DND-41 (cell line): ENCODE results near the gene CHAC1.
"Not testable (repeated sequence)": the region's sequence is repeated elsewhere in the genome, so short reads cannot be mapped to it uniquely, and the experiment has no call there.

ENCODE experiments used
- ATAC-seq: fragments of 200-7000 bp; cut with Tn5 transposase; 3 replicates; pipeline ENCODE4 v1.9.1; 2021; ENCODE audit warnings: low read depth; ENCODE audit not compliant: insufficient read depth
- DNase-seq: peaks from one replicate; pipeline ENCODE4 v3.0.0-alpha.2; 2020
- H2AFZ ChIP-seq: 2 replicates; pipeline ENCODE4 v1.6.0; 2012; ENCODE audit warnings: low read depth, low read length
- H3K27ac ChIP-seq: 2 replicates; pipeline ENCODE4 v1.5.1; 2012; ENCODE audit warnings: low read length, inconsistent platforms
- H3K27me3 ChIP-seq: fragments of 200-600 bp; sonication (generic); 2 replicates; pipeline ENCODE4 v1.6.0; 2012; ENCODE audit warnings: low read length, mild to moderate bottlenecking, inconsistent platforms; ENCODE audit not compliant: insufficient read depth, poor library complexity
- H3K36me3 ChIP-seq: 2 replicates; pipeline ENCODE4 v1.5.1; 2012; ENCODE audit warnings: low read length, inconsistent platforms; ENCODE audit not compliant: insufficient read depth
- H3K4me1 ChIP-seq: 2 replicates; pipeline ENCODE4 v1.5.1; 2012; ENCODE audit warnings: mild to moderate bottlenecking, low read length; ENCODE audit not compliant: insufficient read depth
- H3K4me2 ChIP-seq: 2 replicates; pipeline ENCODE4 v1.6.0; 2012; ENCODE audit warnings: mild to moderate bottlenecking, moderate library complexity, low read length, inconsistent platforms; ENCODE audit not compliant: insufficient read depth
- H3K4me3 ChIP-seq, 2 experiments: fragments of 200-600 bp in 1 of 2; shearing (Covaris generic) in 1 of 2; 2 replicates each; pipeline ENCODE4 v1.5.1; 2012 to 2016; ENCODE audit warnings: inconsistent platforms in 2 of 2, low read length in 2 of 2, mild to moderate bottlenecking in 2 of 2, low read depth in 1 of 2, moderate library complexity in 1 of 2
- H3K79me2 ChIP-seq: 2 replicates; pipeline ENCODE4 v1.6.0; 2012; ENCODE audit warnings: low read length, inconsistent platforms; ENCODE audit not compliant: insufficient read depth
- H3K9ac ChIP-seq: 2 replicates; pipeline ENCODE4 v1.6.0; 2012; ENCODE audit warnings: low read depth, mild to moderate bottlenecking, inconsistent platforms, low read length, moderate library complexity
- H3K9me3 ChIP-seq: 2 replicates; pipeline ENCODE4 v1.5.1; 2012; ENCODE audit warnings: low read length, moderate library complexity, mild to moderate bottlenecking, inconsistent platforms; ENCODE audit not compliant: insufficient read depth, severe bottlenecking
- H4K20me1 ChIP-seq: 2 replicates; pipeline ENCODE4 v1.6.0; 2012; ENCODE audit warnings: low read length; ENCODE audit not compliant: insufficient read depth
- CTCF ChIP-seq: IDR thresholded peaks from 2 replicates; pipeline ENCODE4 v1.5.1; 2012; ENCODE audit warnings: borderline replicate concordance, low read length, moderate library complexity, mild to moderate bottlenecking; ENCODE audit not compliant: poor library complexity, severe bottlenecking; ENCODE audit errors: extremely low read depth
- EZH2 ChIP-seq: IDR thresholded peaks from 3 replicates; pipeline ENCODE4 v1.6.1; 2012; ENCODE audit warnings: borderline replicate concordance, low read depth, mild to moderate bottlenecking, moderate library complexity, low read length, inconsistent platforms; ENCODE audit not compliant: severe bottlenecking

Gene CHAC1

GRCh38 chr15:40949756-40950207 lies 3.5 kb upstream of the CHAC1 start:
- Histone ChIP-seq H3K79me2 (no peaks in the 10 kb centered on the region), H3K36me3 (no peaks in the 10 kb centered on the region), H2AFZ (no peak overlapping the region), H3K27me3 (no peaks in the 10 kb centered on the region), H4K20me1 (no peaks in the 10 kb centered on the region), H3K9ac (no peak overlapping the region), H3K4me3 (no peak overlapping the region), H3K4me2 (no peak overlapping the region), H3K27ac (no peak overlapping the region), H3K9me3 (no peaks in the 10 kb centered on the region), H3K4me1 (peaks cover 24% of the 10 kb centered on the region)
- TF ChIP-seq CTCF, result no peak
- no peak for TF ChIP-seq EZH2
- no peak for DNase-seq
- ATAC-seq, result no peak

GRCh38 chr15:40951764-40952163 lies 1.5 kb upstream of the CHAC1 start:
- H2AFZ ChIP-seq, result no peak overlapping the region
- H3K4me3 ChIP-seq, result no peak overlapping the region
- ATAC-seq (no peak), DNase-seq (no peak)
- no peak overlapping the region; the same call in 1 of the 2 replicates for H3K4me2 ChIP-seq
- no peaks in the 10 kb centered on the region for H3K36me3 ChIP-seq
- no peaks in the 10 kb centered on the region for H4K20me1 ChIP-seq
- TF ChIP-seq CTCF (no peak), EZH2 (no peak)
- peaks cover 24% of the 10 kb centered on the region for H3K4me1 ChIP-seq
- H3K79me2 ChIP-seq, result no peaks in the 10 kb centered on the region
- peak overlapping the region; percentile 81; the same call in 1 of the 2 replicates for H3K9ac ChIP-seq
- no peaks in the 10 kb centered on the region for H3K9me3 ChIP-seq
- H3K27me3 ChIP-seq, result no peaks in the 10 kb centered on the region
- H3K27ac ChIP-seq, result no peak overlapping the region

- no peaks in the 10 kb centered on the region for H3K79me2 ChIP-seq
- peak overlapping the region; percentile 85 for H3K4me2 ChIP-seq
- no peaks in the 10 kb centered on the region for H3K9me3 ChIP-seq
- H3K9ac ChIP-seq, result peak overlapping the region; percentile 81
- peak overlapping the region; percentile 84 for H2AFZ ChIP-seq
- peak overlapping the region; percentile 96 for H3K27ac ChIP-seq
- TF ChIP-seq CTCF (no peak), EZH2 (no peak)
- no peaks in the 10 kb centered on the region for H3K36me3 ChIP-seq
- H4K20me1 ChIP-seq, result no peaks in the 10 kb centered on the region
- peak overlapping the region; percentile 27 to 84; a peak in 3 of 4 replicates for H3K4me3 ChIP-seq
- H3K27me3 ChIP-seq, result no peaks in the 10 kb centered on the region
- peaks cover 24% of the 10 kb centered on the region for H3K4me1 ChIP-seq
- DNase-seq (no peak), ATAC-seq (no peak)
Observed at GRCh38 chr15:40952301-40952900, 870 bp upstream of the CHAC1 start.

GRCh38 chr15:40953713-40954074 lies 423 bp downstream of the CHAC1 start:
- peak overlapping the region; percentile 21 to 84; a peak in 3 of 4 replicates for H3K4me3 ChIP-seq
- peak overlapping the region; percentile 18; the same call in 1 of the 2 replicates for H3K27ac ChIP-seq
- DNase-seq (no peak), ATAC-seq (no peak)
- no peaks in the 10 kb centered on the region for H3K36me3 ChIP-seq
- no peaks in the 10 kb centered on the region for H4K20me1 ChIP-seq
- peaks cover 24% of the 10 kb centered on the region for H3K4me1 ChIP-seq
- no peaks in the 10 kb centered on the region for H3K79me2 ChIP-seq
- H3K9ac ChIP-seq, result peak overlapping the region; percentile 81
- H3K9me3 ChIP-seq, result no peaks in the 10 kb centered on the region
- peak overlapping the region; percentile 85 for H3K4me2 ChIP-seq
- peak overlapping the region; percentile 84 for H2AFZ ChIP-seq
- no peaks in the 10 kb centered on the region for H3K27me3 ChIP-seq
- TF ChIP-seq CTCF, result no peak
- no peak for TF ChIP-seq EZH2

- Histone ChIP-seq H3K4me2 (peak overlapping the region; percentile 85), H3K4me1 (peaks cover 24% of the 10 kb centered on the region), H3K9ac (peak overlapping the region; percentile 81; the same call in 1 of the 2 replicates), H3K4me3 (peak overlapping the region in 1 of 2 experiments; percentile 84; a peak in 2 of 4 replicates)
- not testable (repeated sequence) for H2AFZ ChIP-seq, H4K20me1 ChIP-seq, H3K27me3 ChIP-seq, H3K79me2 ChIP-seq, H3K27ac ChIP-seq, H3K36me3 ChIP-seq, ATAC-seq, H3K9me3 ChIP-seq, DNase-seq
Observed at GRCh38 chr15:40954158-40954848, 1.0 kb downstream of the CHAC1 start.
